Keratinocyte (primary cell): Measurements from ENCODE around the gene TMX1. TPM values are rescaled to one million over a fixed set of nuclear protein-coding genes. Genes with fewer than 3 reads are reported as not detected.

Experiments
- DNase-seq: peaks from one replicate; pipeline ENCODE4 v3.0.0-alpha.2; 2011; ENCODE audit warnings: low read depth, missing footprints, low spot score
- FAIRE-seq: peaks from 2 replicates; lab custom pipeline; 2011; peaks lifted over from hg19 to GRCh38; lab: Jason Lieb, UNC
- H2AFZ ChIP-seq: 2 replicates; pipeline ENCODE4 v1.6.0; 2012; ENCODE audit warnings: low read length, control low read depth, inconsistent platforms; ENCODE audit not compliant: control insufficient read depth
- H3K27ac ChIP-seq: 2 replicates; pipeline ENCODE4 v1.5.1; 2011; ENCODE audit warnings: low read length; ENCODE audit not compliant: control insufficient read depth, insufficient read depth
- H3K27me3 ChIP-seq: 3 replicates; pipeline ENCODE4 v1.6.0; 2011; ENCODE audit warnings: low read length; ENCODE audit not compliant: control insufficient read depth, insufficient read depth; ENCODE audit errors: extremely low read depth
- H3K36me3 ChIP-seq, 2 experiments: 2 replicates in 1 of 2; 3 replicates in 1 of 2; pipeline ENCODE4 v1.5.1; 2011; ENCODE audit warnings: low read length in 2 of 2, mild to moderate bottlenecking in 1 of 2; ENCODE audit not compliant: control insufficient read depth in 2 of 2, insufficient read depth in 2 of 2; ENCODE audit errors: extremely low read depth in 1 of 2
- H3K4me1 ChIP-seq: 3 replicates; pipeline ENCODE4 v1.5.1; 2011; ENCODE audit warnings: low read length; ENCODE audit not compliant: control insufficient read depth, insufficient read depth; ENCODE audit errors: extremely low read depth
- H3K4me2 ChIP-seq: 3 replicates; pipeline ENCODE4 v1.6.0; 2011; ENCODE audit warnings: low read depth, low read length; ENCODE audit not compliant: control insufficient read depth, insufficient read depth; ENCODE audit errors: extremely low read depth
- H3K4me3 ChIP-seq, 3 experiments: fragments of 200-600 bp in 1 of 3; sonication (generic) in 1 of 3; 2 replicates in 2 of 3; 3 replicates in 1 of 3; pipeline ENCODE4 v1.5.1; 2011 to 2016; ENCODE audit warnings: low read length in 3 of 3, mild to moderate bottlenecking in 3 of 3, control low read depth in 2 of 3, inconsistent platforms in 1 of 3, low read depth in 1 of 3, mixed read lengths in 1 of 3, mixed run types in 1 of 3, moderate library complexity in 1 of 3; ENCODE audit not compliant: control insufficient read depth in 2 of 3, insufficient read depth in 2 of 3; ENCODE audit errors: extremely low read depth in 1 of 3
- H3K79me2 ChIP-seq: 2 replicates; pipeline ENCODE4 v1.6.0; 2012; ENCODE audit warnings: low read length; ENCODE audit not compliant: control insufficient read depth, insufficient read depth
- H3K9ac ChIP-seq: 3 replicates; pipeline ENCODE4 v1.6.0; 2011; ENCODE audit warnings: low read length; ENCODE audit not compliant: control insufficient read depth, insufficient read depth; ENCODE audit errors: extremely low read depth
- H3K9me1 ChIP-seq: 3 replicates; pipeline ENCODE4 v1.6.0; 2011; ENCODE audit warnings: low read length; ENCODE audit not compliant: control insufficient read depth, insufficient read depth; ENCODE audit errors: extremely low read depth
- H3K9me3 ChIP-seq: 2 replicates; pipeline ENCODE4 v1.5.1; 2012; ENCODE audit warnings: low read depth, low read length; ENCODE audit not compliant: control insufficient read depth
- H4K20me1 ChIP-seq: 3 replicates; pipeline ENCODE4 v1.6.0; 2011; ENCODE audit warnings: low read length; ENCODE audit not compliant: control insufficient read depth, insufficient read depth; ENCODE audit errors: extremely low read depth
- EZH2 ChIP-seq: IDR thresholded peaks from one replicate; pipeline ENCODE4 v1.6.1; 2012; ENCODE audit warnings: inconsistent platforms, mild to moderate bottlenecking, low read length, moderate library complexity
- dilution Hi-C: fragments of 300-500 bp; cut with MboI; formaldehyde crosslinking; loops from one replicate; pipeline ENCODE4 v1.7.0; 2020; ENCODE audit warnings: low sequenced_read_pairs; ENCODE audit not compliant: extremely low pct_ligation_motif_present
- polyA plus RNA-seq, 5 experiments: library from polyadenylated mRNA; depleted of rRNA in 3 of 5; stranded (reverse) in 3 of 5; stranded (forward) in 1 of 5; unstranded in 1 of 5; fragments of >200 nt; gene quantifications; 1 replicate in 1 of 5; 2 replicates in 3 of 5; 3 replicates in 1 of 5; pipeline versions ENCODE4 v1.2.1 to v1.2.3, GENCODE V29; 2011 to 2012; ENCODE audit warnings: missing spikeins in 2 of 5, low read depth in 1 of 5, low replicate concordance in 1 of 5
- TF ChIP-seq, protein P1 (sequence below), 3 experiments: IDR thresholded peaks in 1 of 3; conservative IDR thresholded peaks in 1 of 3; optimal IDR thresholded peaks in 1 of 3; 2 replicates in 2 of 3; 3 replicates in 1 of 3; pipeline versions ENCODE3 to v1.5.1; 2011; ENCODE audit warnings: low read length in 3 of 3, mild to moderate bottlenecking in 3 of 3, moderate library complexity in 2 of 3, control low read depth in 1 of 3, inconsistent platforms in 1 of 3; ENCODE audit not compliant: insufficient read depth in 2 of 3; ENCODE audit errors: extremely low read depth in 1 of 3

TMX1 gene
- polyA plus RNA-seq, 1 donor (not counting 4 experiments of a cell fraction or from before 2014, with no cell fraction given): 36.0 TPM

DNA sequence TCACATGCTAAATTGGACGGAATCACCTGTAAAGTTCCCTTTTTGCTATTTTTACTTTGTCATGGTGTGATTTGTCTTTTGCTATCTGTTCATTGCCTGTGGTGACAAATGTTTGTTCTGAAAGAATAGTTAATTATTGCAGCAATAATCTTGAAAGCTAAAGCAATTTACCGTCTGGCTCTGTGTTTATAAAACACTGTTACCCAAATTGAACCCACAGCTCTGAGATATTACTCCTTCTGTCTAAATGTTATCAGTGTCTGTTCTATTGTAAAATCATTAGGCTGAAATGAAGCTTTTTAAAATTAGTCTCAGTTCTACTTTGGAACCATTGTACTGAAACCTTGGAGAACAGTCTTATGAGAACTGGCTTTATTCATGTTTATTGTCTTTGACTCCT lies 42.5 kb downstream of the TMX1 start:
- peak; percentile 65 for FAIRE-seq

DNA sequence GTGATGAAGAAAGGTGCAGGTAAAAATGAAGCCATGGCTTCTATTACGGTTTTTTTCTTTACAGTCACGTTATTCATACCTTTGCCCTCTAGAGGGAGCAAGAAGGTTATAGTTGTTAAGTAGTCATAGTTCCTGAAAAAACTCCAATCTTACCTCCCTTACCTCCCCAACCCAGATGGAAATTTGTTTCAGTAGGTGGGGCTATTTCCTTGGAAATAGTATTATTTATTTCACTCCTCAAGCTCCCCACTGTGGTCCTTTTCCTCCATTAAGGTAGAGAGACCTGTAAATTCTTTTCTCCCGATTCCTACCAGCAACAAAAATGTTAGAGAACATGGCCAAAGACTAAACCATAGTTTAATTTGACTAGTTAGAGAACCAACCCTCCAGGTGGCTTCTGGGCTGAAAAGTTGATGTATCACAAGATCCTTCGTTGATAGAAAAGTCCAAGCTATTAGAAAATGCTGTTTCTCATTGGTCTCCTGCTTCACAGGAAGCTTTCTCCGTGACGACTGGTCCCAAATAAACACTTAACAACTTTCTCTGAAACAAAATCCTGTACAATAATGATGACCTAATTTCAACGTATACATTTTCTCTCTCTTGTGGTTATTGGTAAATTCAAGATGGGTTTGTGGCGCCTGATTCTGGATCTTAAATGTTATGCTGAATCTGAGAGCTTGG lies 43.5 kb downstream of the TMX1 start:
- Histone ChIP-seq H3K4me3 (no peak overlapping the region), H3K27ac (no peak overlapping the region), H3K4me2 (no peak overlapping the region), H3K9ac (no peak overlapping the region), H4K20me1 (no peaks in the 10 kb centered on the region), H3K27me3 (no peaks in the 10 kb centered on the region), H3K9me1 (no peaks in the 10 kb centered on the region), H3K9me3 (no peaks in the 10 kb centered on the region), H2AFZ (no peak overlapping the region), H3K4me1 (peaks cover 8% of the 10 kb centered on the region), H3K79me2 (no peaks in the 10 kb centered on the region), H3K36me3 (no peaks in the 10 kb centered on the region)
- DNase-seq: peak; percentile 66
- peak; percentile 86 for FAIRE-seq
- TF ChIP-seq, protein P1, sequence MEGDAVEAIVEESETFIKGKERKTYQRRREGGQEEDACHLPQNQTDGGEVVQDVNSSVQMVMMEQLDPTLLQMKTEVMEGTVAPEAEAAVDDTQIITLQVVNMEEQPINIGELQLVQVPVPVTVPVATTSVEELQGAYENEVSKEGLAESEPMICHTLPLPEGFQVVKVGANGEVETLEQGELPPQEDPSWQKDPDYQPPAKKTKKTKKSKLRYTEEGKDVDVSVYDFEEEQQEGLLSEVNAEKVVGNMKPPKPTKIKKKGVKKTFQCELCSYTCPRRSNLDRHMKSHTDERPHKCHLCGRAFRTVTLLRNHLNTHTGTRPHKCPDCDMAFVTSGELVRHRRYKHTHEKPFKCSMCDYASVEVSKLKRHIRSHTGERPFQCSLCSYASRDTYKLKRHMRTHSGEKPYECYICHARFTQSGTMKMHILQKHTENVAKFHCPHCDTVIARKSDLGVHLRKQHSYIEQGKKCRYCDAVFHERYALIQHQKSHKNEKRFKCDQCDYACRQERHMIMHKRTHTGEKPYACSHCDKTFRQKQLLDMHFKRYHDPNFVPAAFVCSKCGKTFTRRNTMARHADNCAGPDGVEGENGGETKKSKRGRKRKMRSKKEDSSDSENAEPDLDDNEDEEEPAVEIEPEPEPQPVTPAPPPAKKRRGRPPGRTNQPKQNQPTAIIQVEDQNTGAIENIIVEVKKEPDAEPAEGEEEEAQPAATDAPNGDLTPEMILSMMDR (optimal IDR thresholded peaks at IDR 0.05 in 1 of 3, IDR thresholded peaks at IDR 0.05 in 1 of 3, conservative IDR thresholded peaks at IDR 0.05 in 1 of 3; ENCODE audit: extremely low read depth in 1 of 3, insufficient read depth in 2 of 3, low read length in 3 of 3): peak in 2 of 3 experiments; percentile 48 to 87
- TF ChIP-seq EZH2: no peak
- dilution Hi-C loops: no loop called here

More for the DNA sequence above, 42.5 kb downstream of the TMX1 start:
- DNase-seq: no peak
- Histone ChIP-seq H3K9me3 (no peaks in the 10 kb centered on the region), H3K27ac (no peak overlapping the region), H3K4me1 (peaks cover 8% of the 10 kb centered on the region), H3K36me3 (no peaks in the 10 kb centered on the region), H3K9me1 (no peaks in the 10 kb centered on the region), H4K20me1 (no peaks in the 10 kb centered on the region), H3K79me2 (no peaks in the 10 kb centered on the region), H3K27me3 (no peaks in the 10 kb centered on the region), H3K4me2 (no peak overlapping the region), H3K9ac (no peak overlapping the region), H2AFZ (no peak overlapping the region), H3K4me3 (no peak overlapping the region)
- TF ChIP-seq, protein P1 (optimal IDR thresholded peaks at IDR 0.05 in 1 of 3, IDR thresholded peaks at IDR 0.05 in 1 of 3, conservative IDR thresholded peaks at IDR 0.05 in 1 of 3; ENCODE audit: extremely low read depth in 1 of 3, insufficient read depth in 2 of 3, low read length in 3 of 3): no peak
- no peak for TF ChIP-seq EZH2
- dilution Hi-C loops: no loop called here
